ENCODE results near the gene RRP1. TPM values are rescaled to one million over a fixed set of nuclear protein-coding genes. Genes with fewer than 3 reads are reported as not detected.

RRP1 gene
- total and polyA plus RNA-seq, 10 of the 15 experiments (the other 5 are each of a cell fraction or from before 2014, with no cell fraction given), result 0.34 to 70.8 (median 35.1) TPM

- WGBS (ENCODE audit: insufficient coverage, insufficient replicate concordance, low lambda C conversion rate, missing lambda C conversion rate), result 82% methylated on average over 19 of the region's 21 CpGs
- peaks cover under 1% of the 10 kb centered on the region for H3K79me2 ChIP-seq (ENCODE audit: control insufficient read depth, insufficient read depth, low read length)
- no peak overlapping the region for H3K27ac ChIP-seq (ENCODE audit: control insufficient read depth, insufficient read depth)
- ChIA-PET RAD21 (ENCODE audit: unreplicated experiment) (no interaction called here), POLR2A (no interaction called here), SMC1A (ENCODE audit: uncharacterized antibody, unreplicated experiment) (no interaction called here), CTCF (interaction anchor here (1.1 kb wide), 1 partner anchor 12 kb away, joined by 6 read pairs; no protein-coding TSS in a partner anchor)
- peaks cover under 1% of the 10 kb centered on the region for H3K4me1 ChIP-seq (ENCODE audit: control insufficient read depth, insufficient read depth, low read length)
- intact Hi-C loops (cut with micrococcal nuclease; ENCODE audit: unreplicated experiment), result no loop called here
- FAIRE-seq (no peak), ATAC-seq (no peak), DNase-seq (ENCODE audit: low read depth, low spot score) (no peak)
- no peak overlapping the region for H3K4me2 ChIP-seq (ENCODE audit: control insufficient read depth, insufficient read depth)
- H3K9ac ChIP-seq (ENCODE audit: control insufficient read depth, insufficient read depth, low read length), result no peak overlapping the region
- TF ChIP-seq PKNOX1 (IDR thresholded peaks at IDR 0.05) (peak; percentile 22; the same call in 1 of the 2 replicates), POLR2A (IDR thresholded peaks at IDR 0.05; ENCODE audit: low read depth, low read length) (peak; percentile 27; the same call in 1 of the 2 replicates), MXI1 (IDR thresholded peaks at IDR 0.05; ENCODE audit: low read depth, low read length) (no peak)
- no peak overlapping the region for H2AFZ ChIP-seq (ENCODE audit: control insufficient read depth, low read depth, low read length)
- H3K4me3 ChIP-seq, result no peak overlapping the region
- in situ Hi-C loops (cut with MboI), result no loop called here
- no peaks in the 10 kb centered on the region for H4K20me1 ChIP-seq (ENCODE audit: control insufficient read depth, insufficient read depth)
- no peaks in the 10 kb centered on the region for H3K27me3 ChIP-seq (replicated peaks in 1 of 2; ENCODE audit: control insufficient read depth in 2 of 2, insufficient read depth in 2 of 2, low read length in 1 of 2)
- H3K9me3 ChIP-seq (replicated peaks; ENCODE audit: control insufficient read depth, insufficient read depth, low read length), result peaks cover 2% of the 10 kb centered on the region; the same call in 1 of the 3 replicates
- peaks cover 2 to 5% of the 10 kb centered on the region in 2 experiments; a peak in 2 of 4 replicates for H3K36me3 ChIP-seq (ENCODE audit: control insufficient read depth in 2 of 2, insufficient read depth in 2 of 2, low read length in 1 of 2)
- BruUV-seq (replicated peaks), result no TSS peak
Observed at GRCh38 chr21:43770066-43770655, 19.2 kb upstream of the RRP1 start.

- RAD21 ChIA-PET (ENCODE audit: unreplicated experiment), result interaction anchor here (1.3 kb wide), 1 partner anchor 18 kb away, joined by 3 read pairs; the partner anchor contains the start of gene RRP1
- BruUV-seq (replicated peaks), result no TSS peak
- DNase-seq (ENCODE audit: low read depth, low spot score), result no peak
- peaks cover 10% of the 10 kb centered on the region for H3K79me2 ChIP-seq (ENCODE audit: control insufficient read depth, insufficient read depth, low read length)
- SMC1A ChIA-PET (ENCODE audit: uncharacterized antibody, unreplicated experiment), result no interaction called here
- H3K9ac ChIP-seq (ENCODE audit: control insufficient read depth, insufficient read depth, low read length), result no peak overlapping the region
- no peaks in the 10 kb centered on the region for H3K27me3 ChIP-seq (replicated peaks in 1 of 2; ENCODE audit: control insufficient read depth in 2 of 2, insufficient read depth in 2 of 2, low read length in 1 of 2)
- CTCF ChIA-PET, result interaction anchor here (1.6 kb wide), 1 partner anchor 9 kb away, joined by 4 read pairs; no protein-coding TSS in a partner anchor
- H3K27ac ChIP-seq (ENCODE audit: control insufficient read depth, insufficient read depth), result no peak overlapping the region
- peaks cover 4% of the 10 kb centered on the region for H3K4me1 ChIP-seq (ENCODE audit: control insufficient read depth, insufficient read depth, low read length)
- H3K9me3 ChIP-seq (replicated peaks; ENCODE audit: control insufficient read depth, insufficient read depth, low read length), result peaks cover 2% of the 10 kb centered on the region; the same call in 1 of the 3 replicates
- no peak overlapping the region for H3K4me2 ChIP-seq (ENCODE audit: control insufficient read depth, insufficient read depth)
- FAIRE-seq, result no peak
- no peak overlapping the region for H3K4me3 ChIP-seq
- no peak overlapping the region; the same call in 1 of the 2 replicates for H2AFZ ChIP-seq (ENCODE audit: control insufficient read depth, low read depth, low read length)
- no peaks in the 10 kb centered on the region for H4K20me1 ChIP-seq (ENCODE audit: control insufficient read depth, insufficient read depth)
- H3K36me3 ChIP-seq (ENCODE audit: control insufficient read depth in 2 of 2, insufficient read depth in 2 of 2, low read length in 1 of 2), result peaks cover 2 to 5% of the 10 kb centered on the region in 2 experiments; a peak in 2 of 4 replicates
- WGBS (ENCODE audit: insufficient coverage, insufficient replicate concordance, low lambda C conversion rate, missing lambda C conversion rate), result 72% methylated on average over 13 of the region's 13 CpGs
- in situ Hi-C loops (cut with MboI) (no loop called here), intact Hi-C loops (cut with micrococcal nuclease; ENCODE audit: unreplicated experiment) (no loop called here)
- POLR2A ChIA-PET, result interaction anchor here (0.6 to 1.1 kb wide), 3 partner anchors 14 to 71 kb away, joined by 3 to 4 read pairs (median 4); no protein-coding TSS in a partner anchor
- no peak for ATAC-seq
- no peak for TF ChIP-seq PKNOX1 (IDR thresholded peaks at IDR 0.05)
- TF ChIP-seq MYC (IDR thresholded peaks at IDR 0.05; ENCODE audit: insufficient read depth, insufficient read length, insufficient replicate concordance, low read length, severe bottlenecking), result no peak
- TF ChIP-seq ZBTB11 (CRISPR knock-in tag; IDR thresholded peaks at IDR 0.05), result no peak
- TF ChIP-seq MYB (IDR thresholded peaks at IDR 0.05; ENCODE audit: borderline replicate concordance, low read depth, low read length), result no peak
- no peak for TF ChIP-seq CHD4 (IDR thresholded peaks at IDR 0.05)
- no peak for TF ChIP-seq JUNB (IDR thresholded peaks at IDR 0.05)
- TF ChIP-seq CBX3 (IDR thresholded peaks at IDR 0.05; ENCODE audit: borderline replicate concordance, low read depth), result no peak
Observed at GRCh38 chr21:43771199-43771675, 18.1 kb upstream of the RRP1 start.

Measured in GM12878 (cell line).